K562 (cell line): ENCODE results near the gene GBX1. TPM values are rescaled to one million over a fixed set of nuclear protein-coding genes. Genes with fewer than 3 reads are reported as not detected.

Experiments
- ATAC-seq: fragments of 200-7000 bp; cut with Tn5 transposase; 3 replicates; pipeline ENCODE4 v1.9.1; 2020; ENCODE audit warnings: moderate library complexity
- BruUV-seq: library from RNA; stranded (reverse); fragments of 400-500 nt; replicated peaks from 2 replicates; lab custom pipeline; 2021; lab: Mats Ljungman, UMichigan
- CTCF ChIA-PET: fragments of 300-600 bp; formaldehyde crosslinking; extraction: SDS; loops from one replicate; lab custom pipeline; 2021; ENCODE audit warnings: low intra/inter-chr PET ratio; lab: Yijun Ruan, JAX
- POLR2A ChIA-PET: fragments of 300-600, 350-650 bp; sonication (Branson Sonifier 250); formaldehyde crosslinking; extraction: SDS; loops from one replicate; lab custom pipeline; 2021; ENCODE audit warnings: antibody characterized with exemption, inconsistent platforms; lab: Yijun Ruan, JAX
- DNase-seq, 4 experiments: peaks; one replicate each; pipeline versions ENCODE4 v3.0.0 to v3.0.0-alpha.2; 2011 to 2018; ENCODE audit warnings: low spot score in 3 of 4, mixed read lengths in 3 of 4; ENCODE audit errors: extremely low read depth in 1 of 4
- FAIRE-seq: peaks from 2 replicates; lab custom pipeline; 2011; peaks lifted over from hg19 to GRCh38; lab: Jason Lieb, UNC
- H2AFZ ChIP-seq: 2 replicates; pipeline ENCODE4 v1.6.0; 2011; ENCODE audit warnings: low read depth, low read length, control low read depth, inconsistent platforms
- H3K27ac ChIP-seq: fragments of 200-600 bp; 3 replicates; pipeline ENCODE4 v1.8.0; 2011; ENCODE audit warnings: low read depth, mild to moderate bottlenecking, control low read depth, inconsistent platforms, low read length, moderate library complexity, mixed read lengths; ENCODE audit errors: extremely low read depth
- H3K27me3 ChIP-seq, 2 experiments: fragments of 300-600 bp in 1 of 2; 2 replicates in 1 of 2; 3 replicates in 1 of 2; pipeline versions ENCODE4 v1.6.0 to v1.8.0; 2011; ENCODE audit warnings: inconsistent platforms in 2 of 2, low read length in 2 of 2, mild to moderate bottlenecking in 1 of 2, mixed read lengths in 1 of 2, moderate library complexity in 1 of 2; ENCODE audit not compliant: control insufficient read depth in 2 of 2, insufficient read depth in 2 of 2
- H3K36me3 ChIP-seq: fragments of 300-600 bp; 3 replicates; pipeline ENCODE4 v1.8.0; 2011; ENCODE audit warnings: mild to moderate bottlenecking, low read length, inconsistent platforms; ENCODE audit not compliant: control insufficient read depth, insufficient read depth
- H3K4me1 ChIP-seq, 2 experiments: fragments of 200-600 bp in 1 of 2; replicated peaks in 1 of 2; 2 replicates in 1 of 2; 3 replicates in 1 of 2; pipeline versions ENCODE4 v1.5.1 to v1.8.0; 2011; ENCODE audit warnings: inconsistent platforms in 2 of 2, low read length in 2 of 2, mild to moderate bottlenecking in 1 of 2, mixed read lengths in 1 of 2, moderate library complexity in 1 of 2; ENCODE audit not compliant: control insufficient read depth in 2 of 2, insufficient read depth in 2 of 2
- H3K4me2 ChIP-seq: 2 replicates; pipeline ENCODE4 v1.6.1; 2011; ENCODE audit warnings: low read length, control low read depth, inconsistent platforms, mixed read lengths; ENCODE audit not compliant: insufficient read depth
- H3K4me3 ChIP-seq: fragments of 200-600 bp; sonication (generic), shearing (Covaris generic); 2 replicates; pipeline ENCODE4 v1.5.1; 2016; ENCODE audit warnings: control low read depth, inconsistent platforms
- H3K79me2 ChIP-seq: fragments of 200-600 bp; 3 replicates; pipeline ENCODE4 v1.8.0; 2011; ENCODE audit warnings: low read length, inconsistent platforms; ENCODE audit not compliant: control insufficient read depth, insufficient read depth
- H3K9ac ChIP-seq, 2 experiments: 2 replicates each; pipeline versions ENCODE4 v1.6.0 to v1.6.1; 2011; ENCODE audit warnings: low read depth in 2 of 2, low read length in 2 of 2, control low read depth in 1 of 2, inconsistent platforms in 1 of 2, mild to moderate bottlenecking in 1 of 2, mixed read lengths in 1 of 2; ENCODE audit not compliant: insufficient read depth in 1 of 2
- H3K9me1 ChIP-seq: one replicate; pipeline ENCODE4 v1.6.0; 2011; ENCODE audit warnings: inconsistent platforms, mild to moderate bottlenecking, low read length, moderate library complexity; ENCODE audit not compliant: control insufficient read depth, insufficient read depth
- H3K9me3 ChIP-seq: replicated peaks from 2 replicates; pipeline ENCODE4 v1.5.1; 2011; ENCODE audit warnings: low read depth, low read length, inconsistent platforms; ENCODE audit not compliant: control insufficient read depth, insufficient read depth
- H4K20me1 ChIP-seq: replicated peaks from 2 replicates; pipeline ENCODE4 v1.6.1; 2011; ENCODE audit warnings: low read length, inconsistent platforms, mixed read lengths; ENCODE audit not compliant: control insufficient read depth, insufficient read depth
- CC2D1A ChIP-seq: fragments of 450-650 bp; IDR thresholded peaks from 2 replicates; pipeline ENCODE4 v1.6.1; 2017; ENCODE audit warnings: mild to moderate bottlenecking
- CHD4 ChIP-seq: fragments of 200-600 bp; sonication (generic); IDR thresholded peaks from 3 replicates; pipeline ENCODE4 v1.6.1; 2012; ENCODE audit warnings: low read depth, mild to moderate bottlenecking, mixed read lengths, low read length, inconsistent platforms; ENCODE audit not compliant: insufficient read depth, insufficient replicate concordance, poor library complexity, severe bottlenecking
- CSDE1 ChIP-seq, 2 experiments: fragments of 450-650 bp; IDR thresholded peaks; 2 replicates each; pipeline ENCODE4 v1.6.1; 2016; ENCODE audit warnings: mild to moderate bottlenecking in 1 of 2
- GTF3C2 ChIP-seq: IDR thresholded peaks from 3 replicates; pipeline ENCODE4 v1.6.1; 2011; ENCODE audit warnings: borderline replicate concordance, mild to moderate bottlenecking, moderate library complexity; ENCODE audit not compliant: insufficient read length; ENCODE audit errors: extremely low read depth
- HOXB6 ChIP-seq: fragments of 250-450 bp; sonication (Bioruptor Pico); IDR thresholded peaks from 2 replicates; pipeline ENCODE4 v1.5.1; 2022; ENCODE audit warnings: mild to moderate bottlenecking, borderline replicate concordance
- SAFB ChIP-seq: fragments of 200-400 bp; formaldehyde crosslinking; IDR thresholded peaks from 2 replicates; pipeline ENCODE4 v1.6.1; 2017; ENCODE audit warnings: low read depth, low read length, borderline replicate concordance
- TARDBP ChIP-seq: fragments of 450-650 bp; IDR thresholded peaks from 2 replicates; pipeline ENCODE4 v1.6.1; 2016
- ZNF707 ChIP-seq: fragments of 250-450 bp; sonication (Bioruptor Pico); conservative IDR thresholded peaks from 2 replicates; pipeline ENCODE4 v1.8.0; 2022; ENCODE audit warnings: inconsistent platforms, mild to moderate bottlenecking, moderate library complexity
- WGBS: fragments of 100-300 bp; shearing (Covaris generic); methylation state at CpG from one replicate; pipeline ENCODE4 v1.1.6; 2016; ENCODE audit warnings: low coverage, mixed read lengths; ENCODE audit not compliant: insufficient coverage; ENCODE audit errors: missing lambda C conversion rate; 5-methylcytosine and 5-hydroxymethylcytosine counted together
- in situ Hi-C: fragments of 300-500 bp; cut with MboI; formaldehyde crosslinking; loops from 4 replicates; pipeline ENCODE4 v1.15.0; 2018; ENCODE audit warnings: inconsistent platforms, mixed read lengths
- intact Hi-C: fragments of 100-400 bp; cut with micrococcal nuclease; formaldehyde crosslinking; loops from 2 replicates; pipeline ENCODE4 v1.14.2; 2022
- polyA plus RNA-seq, 8 experiments: library from polyadenylated mRNA; depleted of rRNA in 4 of 8; stranded (reverse) in 5 of 8; unstranded in 3 of 8; fragments of >200 nt; fragmentation: Nextera tagmentation in 2 of 8; fragmentation: Illumina TruSeq in 1 of 8; extraction: Ambion mirVana in 2 of 8; extraction: Trizol in 1 of 8; gene quantifications; 2 replicates each; pipeline versions ENCODE4 v1.2.1 to v1.2.3, GENCODE V29; 2011 to 2014; ENCODE audit warnings: inconsistent platforms in 1 of 8, missing spikeins in 1 of 8
- total RNA-seq, 7 experiments: library from RNA; depleted of rRNA in 6 of 7; stranded (reverse); fragments of >200 nt in 6 of 7; fragmentation: Illumina TruSeq in 2 of 7; extraction: Trizol in 2 of 7; gene quantifications; 2 replicates each; pipeline versions ENCODE4 v1.2.1 to v1.2.3, GENCODE V29; 2011 to 2021; ENCODE audit warnings: low replicate concordance in 1 of 7

Gene GBX1
- total and polyA plus RNA-seq, 9 of the 15 experiments (the other 6 are each of a cell fraction or from before 2014, with no cell fraction given) = not detected

- no peaks in the 10 kb centered on the region for H3K9me1 ChIP-seq
- H3K27me3 ChIP-seq = peaks cover 75 to 86% of the 10 kb centered on the region in 2 experiments
- H3K9me3 ChIP-seq = no peaks in the 10 kb centered on the region
- no TSS peak for BruUV-seq
- H3K79me2 ChIP-seq = no peaks in the 10 kb centered on the region
- CTCF ChIA-PET = interaction anchor here (1.4 kb wide), 1 partner anchor 53 kb away, joined by 7 read pairs; no protein-coding TSS in a partner anchor
- H3K4me1 ChIP-seq = peaks cover 0 to 11% of the 10 kb centered on the region in 2 experiments; a peak in 2 of 5 replicates
- H3K9ac ChIP-seq = no peak overlapping the region; a peak in 1 of 4 replicates
- under 1% methylated on average over 22 of the region's 23 CpGs for WGBS
- H3K4me3 ChIP-seq = no peak overlapping the region
- intact Hi-C loops = loop anchor here (5.0 kb wide), 1 partner anchor 50 kb away; no protein-coding TSS in a partner anchor
- FAIRE-seq (no peak), DNase-seq (no peak)
- H3K36me3 ChIP-seq = no peaks in the 10 kb centered on the region
- TF ChIP-seq CSDE1 (IDR thresholded peaks at IDR 0.05) (no peak), CC2D1A (no peak), HOXB6 (CRISPR knock-in tag) (no peak), SAFB (no peak), CHD4 (no peak), TARDBP (no peak), GTF3C2 (no peak), ZNF707 (no peak)
- TF ChIP-seq, all 486 proteins: peak for 0
- Histone ChIP-seq H3K4me2 (no peak overlapping the region), H2AFZ (no peak overlapping the region), H3K27ac (no peak overlapping the region), H4K20me1 (peaks cover 24% of the 10 kb centered on the region)
- no peak for ATAC-seq
- in situ Hi-C loops = no loop called here
- POLR2A ChIA-PET = interaction anchor here (0.6 to 1.0 kb wide), 3 partner anchors 20 to 107 kb away, joined by 3 to 6 read pairs (median 3); no protein-coding TSS in a partner anchor
Observed at GRCh38 chr7:151192002-151192539, 24.6 kb upstream of the GBX1 start.
